ENCODE results near the gene MEGF9. TPM values are rescaled to one million over a fixed set of nuclear protein-coding genes. Genes with fewer than 3 reads are reported as not detected.

Gene MEGF9
- total and polyA plus RNA-seq, 7 donors: 2.0 to 12.7 (median 7.2) TPM

GRCh38 chr9:120735415-120736126 is 21.3 kb upstream of the MEGF9 start:
- no peaks in the 10 kb centered on the region for H3K27me3 ChIP-seq (ENCODE audit: insufficient read depth in 3 of 3, low read length in 2 of 3)
- no peak overlapping the region for H3K4me3 ChIP-seq
- H3K27ac ChIP-seq: no peak overlapping the region
- DNase-seq: peak; percentile 29 to 55
- H3K36me3 ChIP-seq (ENCODE audit: insufficient read depth in 1 of 2, low read depth in 1 of 2): no peaks in the 10 kb centered on the region
- intact Hi-C loops (cut with DNase I): no loop called here
- WGBS, 3 donors: 63 to 74% (median 68%) methylated on average over 3 of the region's 3 CpGs
- no peak for TF ChIP-seq CTCF (IDR thresholded peaks at IDR 0.05)
- H3K9me3 ChIP-seq: no peaks in the 10 kb centered on the region
- H3K4me1 ChIP-seq: no peaks in the 10 kb centered on the region
- peak in 3 of 4 donors; percentile 59 to 70 (median 60) for ATAC-seq

- no peak for DNase-seq
- no peaks in the 10 kb centered on the region for H3K4me1 ChIP-seq
- peak in 1 of 4 donors; percentile 14 for ATAC-seq
- no peaks in the 10 kb centered on the region for H3K9me3 ChIP-seq
- intact Hi-C loops (cut with DNase I): no loop called here
- no peaks in the 10 kb centered on the region for H3K27me3 ChIP-seq (ENCODE audit: insufficient read depth in 3 of 3, low read length in 2 of 3)
- no peak for TF ChIP-seq CTCF (IDR thresholded peaks at IDR 0.05)
- no peak overlapping the region for H3K4me3 ChIP-seq
- WGBS, 3 donors: 17 to 30% (median 20%) methylated on average over 2 of the region's 2 CpGs
- H3K36me3 ChIP-seq (ENCODE audit: insufficient read depth in 1 of 2, low read depth in 1 of 2): no peaks in the 10 kb centered on the region
- peak overlapping the region; percentile 23 for H3K27ac ChIP-seq
These were observed 20.5 kb upstream of the MEGF9 start for GRCh38 chr9:120734607-120735410.

GRCh38 chr9:120733190-120733589 is 18.9 kb upstream of the MEGF9 start:
- ATAC-seq: no peak
- Histone ChIP-seq H3K36me3 (ENCODE audit: insufficient read depth in 1 of 2, low read depth in 1 of 2) (no peaks in the 10 kb centered on the region), H3K27me3 (ENCODE audit: insufficient read depth in 3 of 3, low read length in 2 of 3) (no peaks in the 10 kb centered on the region), H3K4me1 (no peaks in the 10 kb centered on the region), H3K4me3 (no peak overlapping the region), H3K27ac (no peak overlapping the region), H3K9me3 (no peaks in the 10 kb centered on the region)
- intact Hi-C loops (cut with DNase I): no loop called here
- no peak for DNase-seq
- WGBS, 3 donors: 75 to 89% (median 78%) methylated on average over 5 of the region's 5 CpGs
- TF ChIP-seq CTCF (IDR thresholded peaks at IDR 0.05): no peak

GRCh38 chr9:120730654-120731514 is 16.6 kb upstream of the MEGF9 start:
- no peak for TF ChIP-seq CTCF (IDR thresholded peaks at IDR 0.05)
- Histone ChIP-seq H3K27me3 (ENCODE audit: insufficient read depth in 3 of 3, low read length in 2 of 3) (no peaks in the 10 kb centered on the region), H3K4me3 (no peak overlapping the region), H3K9me3 (no peaks in the 10 kb centered on the region), H3K4me1 (no peaks in the 10 kb centered on the region), H3K27ac (no peak overlapping the region), H3K36me3 (ENCODE audit: insufficient read depth in 1 of 2, low read depth in 1 of 2) (no peaks in the 10 kb centered on the region)
- WGBS, 3 donors: 38 to 64% (median 51%) methylated on average over 7 of the region's 7 CpGs
- peak in 3 of 4 donors; percentile 23 to 50 (median 42) for ATAC-seq
- intact Hi-C loops (cut with DNase I): no loop called here
- DNase-seq: peak in 1 of 2 donors; percentile 24

Data from psoas muscle (tissue), 8 donors.